KOPT-K1 (cell line): ENCODE results near the gene IFNL4.

Experiments used
- H3K27ac ChIP-seq: fragments of 200-600 bp; sonication (generic); 2 replicates; pipeline ENCODE4 v1.5.1; 2016; ENCODE audit warnings: antibody characterized with exemption, mild to moderate bottlenecking, low read depth, low read length; ENCODE audit not compliant: poor library complexity, severe bottlenecking
- H3K36me3 ChIP-seq: fragments of 200-600 bp; sonication (generic); 2 replicates; pipeline ENCODE4 v1.5.1; 2017; ENCODE audit warnings: antibody characterized with exemption, mild to moderate bottlenecking, low read length, moderate library complexity; ENCODE audit not compliant: insufficient read depth
- H3K9me3 ChIP-seq: fragments of 200-600 bp; sonication (generic); 2 replicates; pipeline ENCODE4 v1.5.1; 2017; ENCODE audit warnings: antibody characterized with exemption, low read length, mild to moderate bottlenecking; ENCODE audit not compliant: insufficient read depth, poor library complexity, severe bottlenecking

Gene IFNL4

DNA sequence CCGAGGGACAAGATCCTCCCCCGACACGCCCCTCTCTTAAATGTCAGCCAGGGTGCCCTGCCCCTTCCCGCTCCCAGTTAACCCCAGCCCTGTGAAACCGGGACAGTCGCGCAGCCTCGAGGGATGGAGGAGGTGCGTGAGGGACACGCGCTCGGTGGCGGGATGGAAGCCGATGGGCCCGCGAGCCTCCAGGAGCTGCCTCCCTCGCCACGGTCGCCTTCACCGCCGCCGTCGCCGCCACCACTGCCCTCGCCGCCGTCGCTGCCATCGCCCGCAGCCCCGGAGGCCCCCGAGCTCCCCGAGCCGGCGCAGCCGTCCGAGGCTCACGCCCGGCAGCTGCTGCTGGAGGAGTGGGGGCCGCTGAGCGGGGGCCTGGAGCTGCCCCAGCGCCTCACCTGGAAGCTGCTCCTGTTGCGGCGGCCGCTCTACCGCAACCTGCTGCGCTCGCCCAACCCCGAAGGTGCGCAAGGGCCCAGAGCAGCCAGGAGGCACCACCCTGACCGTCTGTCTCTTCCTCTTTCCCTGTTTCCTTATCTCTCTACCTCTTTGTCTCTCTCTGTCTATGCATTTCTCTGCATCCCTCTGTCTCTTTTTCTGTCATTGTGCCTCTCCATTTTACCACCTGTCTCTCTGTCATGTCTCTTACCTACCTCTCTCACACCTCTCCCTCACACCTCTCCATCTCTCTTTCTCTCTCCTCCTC, 51.6 kb downstream of the IFNL4 start, which contains the start of gene NCCRP1:
Gene NCCRP1, plus strand, starts transcription at position 105 of the 703 bp plus-strand sequence. Its CDS starts 19 bp downstream, at position 124.
- Histone ChIP-seq H3K27ac (no peak within 1 kb of the TSS), H3K36me3 (no peaks in the 10 kb centered on the region), H3K9me3 (no peaks in the 10 kb centered on the region)

- H3K9me3 ChIP-seq, result no peaks in the 10 kb centered on the region
- H3K27ac ChIP-seq, result no peak overlapping the region
- no peaks in the 10 kb centered on the region for H3K36me3 ChIP-seq
Observed at GRCh38 chr19:39196320-39196719, 52.3 kb downstream of the IFNL4 start.
